Bronchial epithelial cell (primary cell): Measurements from ENCODE around the gene VPS54. TPM values are rescaled to one million over a fixed set of nuclear protein-coding genes. Genes with fewer than 3 reads are reported as not detected.

Experiments used
- DNase-seq: peaks from one replicate; pipeline ENCODE4 v3.0.0-alpha.2; 2010; ENCODE audit warnings: low read depth
- FAIRE-seq: peaks from 2 replicates; lab custom pipeline; 2011; peaks lifted over from hg19 to GRCh38; lab: Jason Lieb, UNC
- H3K27me3 ChIP-seq: 2 replicates; pipeline ENCODE4 v1.5.1; 2011; ENCODE audit warnings: low read length; ENCODE audit not compliant: control insufficient read depth, insufficient read depth
- H3K36me3 ChIP-seq: 2 replicates; pipeline ENCODE4 v1.5.1; 2011; ENCODE audit warnings: low read length; ENCODE audit not compliant: control insufficient read depth, insufficient read depth
- H3K4me3 ChIP-seq: 2 replicates; pipeline ENCODE4 v1.5.1; 2011; ENCODE audit warnings: mild to moderate bottlenecking, low read depth, low read length, control low read depth
- CTCF ChIP-seq: IDR thresholded peaks from 2 replicates; pipeline ENCODE4 v1.5.1; 2011; ENCODE audit warnings: mild to moderate bottlenecking, moderate library complexity, low read length, control low read depth, inconsistent platforms; ENCODE audit not compliant: insufficient read depth, severe bottlenecking
- total RNA-seq: library from RNA; depleted of rRNA; stranded (reverse); fragments of >200 nt; gene quantifications from 2 replicates; pipeline ENCODE4 v1.2.1, GENCODE V29; 2014

VPS54 gene
- total RNA-seq, 1 donor from 2014 or later: 18.2 TPM

GRCh38 chr2:64062840-64063239 is 43.6 kb upstream of the VPS54 start:
- no peak for FAIRE-seq
- Histone ChIP-seq H3K27me3 (no peaks in the 10 kb centered on the region), H3K4me3 (no peak overlapping the region), H3K36me3 (no peaks in the 10 kb centered on the region)
- DNase-seq: peak; percentile 89
- no peak for TF ChIP-seq CTCF

GRCh38 chr2:64059270-64059669 is 40.0 kb upstream of the VPS54 start:
- no peak overlapping the region for H3K4me3 ChIP-seq
- TF ChIP-seq CTCF: no peak
- no peak for DNase-seq
- no peaks in the 10 kb centered on the region for H3K36me3 ChIP-seq
- no peaks in the 10 kb centered on the region for H3K27me3 ChIP-seq
- no peak for FAIRE-seq

GRCh38 chr2:64056021-64056420 is 36.8 kb upstream of the VPS54 start:
- TF ChIP-seq CTCF: no peak
- no peaks in the 10 kb centered on the region for H3K27me3 ChIP-seq
- no peak overlapping the region for H3K4me3 ChIP-seq
- no peaks in the 10 kb centered on the region for H3K36me3 ChIP-seq
- FAIRE-seq: no peak
- DNase-seq: peak; percentile 94

GRCh38 chr2:64054161-64054915 is 35.1 kb upstream of the VPS54 start:
- Histone ChIP-seq H3K4me3 (no peak overlapping the region), H3K36me3 (no peaks in the 10 kb centered on the region), H3K27me3 (no peaks in the 10 kb centered on the region)
- FAIRE-seq (no peak), DNase-seq (no peak)
- no peak for TF ChIP-seq CTCF

- DNase-seq (no peak), FAIRE-seq (no peak)
Measured at GRCh38 chr2:64052463-64053241, 33.4 kb upstream of the VPS54 start.

More at GRCh38 chr2:64052463-64053241, 33.4 kb upstream of the VPS54 start:
- no peaks in the 10 kb centered on the region for H3K27me3 ChIP-seq
- H3K4me3 ChIP-seq: no peak overlapping the region
- TF ChIP-seq CTCF: no peak
- no peaks in the 10 kb centered on the region for H3K36me3 ChIP-seq
